Stimulated activated CD4-positive, alpha-beta T cell treated with anti-CD3 and anti-CD28 coated beads, Interleukin-1b, Interleukin-23, amount 100 ng/mL, for 4 hours (primary cell): Measurements from ENCODE around the gene FBXW9.
"Not testable (repeated sequence)": the region's sequence is repeated elsewhere in the genome, so short reads cannot be mapped to it uniquely, and the experiment has no call there.

Source experiments
- DNase-seq, 2 donors: peaks; one replicate each; pipeline ENCODE4 v3.0.0-alpha.2; 2020; ENCODE audit warnings: low read depth in 2 of 2

FBXW9 gene

GRCh38 chr19:12696366-12697335 lies at the start of gene FBXW9:
Gene FBXW9 (minus strand): TSS chr19:12696631. CDS start chr19:12696581, 50 bp downstream.
- peak; percentile 97 for DNase-seq

GRCh38 chr19:12745166-12745897 lies 48.9 kb upstream of the FBXW9 start:
- DNase-seq = no peak

GRCh38 chr19:12737835-12738351 lies 41.5 kb upstream of the FBXW9 start:
- no peak for DNase-seq

GRCh38 chr19:12736995-12737834 lies 40.8 kb upstream of the FBXW9 start, which contains the start of gene GET3:
Gene GET3 (plus strand): TSS chr19:12737497. CDS start chr19:12737506, 9 bp downstream.
- DNase-seq = peak; percentile 63 to 65

GRCh38 chr19:12733369-12734214 lies 37.2 kb upstream of the FBXW9 start:
- DNase-seq = no peak

- DNase-seq = no peak
These were observed 34.9 kb upstream of the FBXW9 start for GRCh38 chr19:12731337-12731736.

GRCh38 chr19:12730064-12730463 lies 33.6 kb upstream of the FBXW9 start:
- DNase-seq = no peak

GRCh38 chr19:12727745-12728433 lies 31.5 kb upstream of the FBXW9 start:
- DNase-seq = no peak

GRCh38 chr19:12726988-12727316 lies 30.5 kb upstream of the FBXW9 start:
- no peak for DNase-seq

GRCh38 chr19:12725612-12726011 lies 29.2 kb upstream of the FBXW9 start:
- not testable (repeated sequence) for DNase-seq

GRCh38 chr19:12723641-12724426 lies 27.4 kb upstream of the FBXW9 start, which contains the start of gene TNPO2:
Gene TNPO2 (minus strand): TSS chr19:12723932. CDS start chr19:12720977, 2,955 bp downstream.
- DNase-seq = peak; percentile 57 to 67

- no peak for DNase-seq
These were observed 26.9 kb upstream of the FBXW9 start for GRCh38 chr19:12723381-12723640.

GRCh38 chr19:12722566-12723380 lies 26.3 kb upstream of the FBXW9 start:
- DNase-seq = peak; percentile 79 to 85

GRCh38 chr19:12721656-12722565 lies 25.5 kb upstream of the FBXW9 start:
- DNase-seq = peak in 1 of 2 donors; percentile 47

GRCh38 chr19:12720851-12721655 lies 24.6 kb upstream of the FBXW9 start:
- DNase-seq = no peak

- no peak for DNase-seq
These were observed 23.9 kb upstream of the FBXW9 start for GRCh38 chr19:12720296-12720695.
